ENCODE results near the gene THBS1.

GRCh38 chr15:39605146-39605545, 24.3 kb downstream of the THBS1 start:
- no peak for TF ChIP-seq CTCF (IDR thresholded peaks at IDR 0.05)
- no peak for TF ChIP-seq POLR2A (IDR thresholded peaks at IDR 0.05)
- no peak for TF ChIP-seq EP300 (IDR thresholded peaks at IDR 0.05)
- no peak for TF ChIP-seq POLR2AphosphoS5 (IDR thresholded peaks at IDR 0.05)

Measured in suprapubic skin (tissue), 4 donors.